NT2/D1 (cell line): ENCODE measurements around the gene IDI2.

Experiments
- SUZ12 ChIP-seq: IDR thresholded peaks from 2 replicates; pipeline ENCODE4 v1.6.1; 2011; ENCODE audit not compliant: insufficient read length, insufficient read depth; ENCODE audit errors: extremely low read depth
- YY1 ChIP-seq: IDR thresholded peaks from 2 replicates; pipeline ENCODE4 v1.6.1; 2011; ENCODE audit not compliant: insufficient read length, insufficient read depth
- ZNF274 ChIP-seq: IDR thresholded peaks from 2 replicates; pipeline ENCODE4 v1.6.1; 2011; ENCODE audit warnings: mild to moderate bottlenecking, low read depth, low read length

DNA sequence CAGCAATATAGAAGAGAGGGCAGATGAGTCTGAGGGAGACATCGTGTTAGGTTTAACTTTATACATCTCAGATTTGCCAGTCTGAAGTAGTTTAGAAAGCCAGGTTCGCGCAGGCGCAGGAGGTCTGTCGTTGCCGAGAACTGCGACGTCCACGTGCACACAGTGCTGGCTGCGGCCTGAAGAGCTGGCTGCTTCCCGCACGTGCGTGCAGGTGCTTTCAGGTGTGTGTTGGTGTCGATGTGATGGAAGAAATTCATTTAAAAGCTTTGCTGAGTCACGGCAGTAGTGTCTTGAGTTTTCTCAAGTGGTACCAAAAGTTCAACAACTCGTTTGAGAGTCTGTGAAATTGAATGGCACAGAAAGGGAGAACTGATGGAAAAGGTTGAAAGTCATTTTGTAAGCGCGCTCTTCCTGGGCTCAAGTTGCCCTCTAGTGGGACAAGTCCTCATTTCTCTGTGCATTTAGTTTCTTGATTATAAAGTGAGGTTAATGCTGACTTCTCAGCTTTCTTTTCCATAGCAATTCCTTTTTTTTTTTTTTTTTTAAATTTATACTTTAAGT lies 49.2 kb upstream of the IDI2 start:
- TF ChIP-seq YY1 (no peak), SUZ12 (no peak), ZNF274 (no peak)
